ENCODE data around the gene NNT.
"Not testable (repeated sequence)": the region's sequence is repeated elsewhere in the genome, so short reads cannot be mapped to it uniquely, and the experiment has no call there.

Gene NNT

DNA sequence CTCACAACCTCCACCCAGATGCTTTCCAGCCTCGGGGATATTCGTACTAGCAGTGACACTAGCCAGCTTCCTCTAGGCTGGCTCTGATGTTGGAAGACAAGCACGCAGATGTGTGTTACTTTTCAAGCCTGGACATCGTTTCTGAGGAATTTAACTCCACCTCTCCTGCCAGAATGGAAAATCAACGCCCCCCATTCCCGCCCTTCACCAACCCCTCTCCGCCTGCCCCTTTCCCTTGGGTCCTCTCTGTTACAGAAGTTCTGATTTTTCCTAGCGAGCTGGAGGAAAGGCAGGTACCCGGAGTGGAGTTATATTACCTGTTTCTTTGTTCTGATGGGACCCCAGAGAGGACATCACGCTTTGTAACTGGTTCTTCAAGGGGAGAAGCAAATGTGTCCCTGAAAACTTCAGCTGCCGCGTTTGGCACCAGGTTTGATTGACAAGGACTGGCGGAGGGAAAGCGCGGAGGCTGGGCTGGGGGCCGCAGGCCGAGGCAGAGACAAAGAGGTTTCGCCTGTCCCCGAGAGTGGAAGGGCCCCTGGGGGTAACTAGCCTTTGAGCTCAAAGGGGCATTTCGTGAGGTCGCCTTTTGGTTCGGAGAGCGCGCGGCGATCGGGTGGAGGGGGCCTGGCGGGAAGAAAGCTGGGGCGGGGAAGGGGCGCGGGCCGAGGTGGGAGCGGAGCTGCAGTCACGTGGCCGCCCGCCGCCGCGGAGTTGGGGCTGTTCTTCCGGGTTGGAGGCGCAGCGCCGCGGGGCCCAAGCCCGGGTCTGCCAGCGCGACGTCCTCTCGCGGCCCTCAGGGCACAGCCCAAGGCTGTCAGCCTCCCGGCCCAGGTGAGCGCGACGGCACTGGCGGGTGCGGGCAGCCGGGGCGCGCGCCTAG, at the start of gene NNT:
Gene NNT (plus strand): TSS at position 720 of the 883 bp plus-strand sequence. CDS start 6,016 bp downstream, outside the sequence.
- DNase-seq (ENCODE audit: low read depth in 2 of 2) = peak; percentile 58 to 71

DNA sequence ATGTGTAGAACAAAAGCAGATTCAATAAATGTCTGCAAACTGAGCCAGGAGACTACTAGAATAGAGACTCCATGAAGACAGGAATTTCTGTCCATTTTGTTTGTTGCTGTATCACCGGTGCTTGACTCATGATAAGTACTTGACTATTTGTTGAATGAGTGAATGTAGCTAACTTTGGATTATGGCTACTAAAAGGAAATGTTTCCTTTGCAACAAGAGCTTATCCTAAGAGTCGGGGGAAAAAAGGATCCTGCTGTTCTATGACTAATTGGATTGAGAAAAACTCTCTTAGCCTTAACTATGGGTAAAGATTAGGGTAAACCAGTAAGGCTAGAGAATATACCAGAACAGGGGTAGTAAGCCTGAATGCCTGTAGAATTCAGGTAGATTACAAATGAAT, 49.6 kb upstream of the NNT start:
- DNase-seq (ENCODE audit: low read depth in 2 of 2) = no peak

DNA sequence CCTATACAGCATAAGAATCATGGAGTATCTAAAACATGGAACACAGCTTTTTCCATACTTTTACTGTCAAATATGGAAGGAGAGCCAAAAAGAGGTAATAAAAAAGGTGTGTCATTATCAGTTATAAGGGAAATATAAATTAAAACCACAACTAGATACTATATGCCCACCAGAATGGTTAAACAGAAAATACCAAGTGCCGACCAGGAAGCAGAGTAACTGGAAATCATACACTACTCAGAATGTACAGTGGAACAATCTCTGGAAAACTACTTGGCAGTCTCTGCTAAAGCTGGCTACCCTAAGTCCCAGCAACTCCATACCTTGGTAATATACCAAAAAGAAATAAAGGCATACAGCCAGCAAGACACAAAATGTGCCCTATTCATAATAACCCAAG, 48.5 kb upstream of the NNT start:
- no peak for DNase-seq (ENCODE audit: low read depth in 2 of 2)

DNA sequence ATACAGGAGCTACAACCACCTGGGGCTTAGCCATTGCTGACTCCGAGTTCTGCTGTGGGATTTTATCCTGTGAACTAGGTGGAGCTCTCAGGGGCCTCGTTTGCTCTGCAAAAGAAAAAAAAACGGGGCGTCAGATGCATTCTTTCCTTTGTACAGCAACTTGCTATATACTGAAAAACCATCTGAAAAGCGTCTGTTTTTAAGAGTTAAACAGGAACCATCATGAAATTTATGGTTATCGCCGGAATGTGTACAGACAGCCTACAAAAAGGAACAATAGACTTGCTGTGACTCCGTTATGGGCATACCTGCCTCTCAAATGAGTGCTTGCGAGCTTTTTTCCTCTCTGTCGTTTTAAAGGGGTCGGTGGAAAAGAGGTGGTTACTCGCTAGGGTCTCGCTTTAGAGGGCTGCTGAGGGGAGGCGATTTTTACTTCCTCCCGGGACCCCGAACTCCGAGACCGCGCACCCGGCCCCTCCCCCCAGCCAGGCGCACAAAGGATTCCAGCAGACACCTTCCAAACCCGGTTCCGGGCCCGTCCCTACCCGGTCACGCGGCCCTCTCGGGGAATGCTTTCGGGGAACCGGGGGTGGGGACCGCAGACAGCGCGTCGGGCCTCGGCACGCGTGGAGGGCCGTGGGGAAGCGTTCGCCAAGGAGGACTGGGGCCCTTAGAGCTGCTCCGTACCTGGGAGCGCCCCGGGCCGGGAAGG, 46.9 kb upstream of the NNT start:
- DNase-seq (ENCODE audit: low read depth in 2 of 2) = peak; percentile 15 to 32

DNA sequence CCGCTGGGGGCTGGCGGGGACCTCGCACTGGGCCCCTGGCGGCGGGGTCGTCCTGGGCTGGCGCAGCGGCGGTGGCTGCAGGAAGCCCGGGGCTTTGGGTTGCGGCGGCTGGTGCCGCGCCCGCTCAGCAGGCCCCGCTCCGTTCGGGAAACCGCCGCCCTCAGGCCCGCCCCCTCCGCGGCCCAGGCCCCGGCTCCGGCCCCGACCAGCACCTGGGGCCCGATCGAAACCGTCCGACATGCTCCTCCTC, 46.4 kb upstream of the NNT start:
- not testable (repeated sequence) for DNase-seq (ENCODE audit: low read depth in 2 of 2)

DNA sequence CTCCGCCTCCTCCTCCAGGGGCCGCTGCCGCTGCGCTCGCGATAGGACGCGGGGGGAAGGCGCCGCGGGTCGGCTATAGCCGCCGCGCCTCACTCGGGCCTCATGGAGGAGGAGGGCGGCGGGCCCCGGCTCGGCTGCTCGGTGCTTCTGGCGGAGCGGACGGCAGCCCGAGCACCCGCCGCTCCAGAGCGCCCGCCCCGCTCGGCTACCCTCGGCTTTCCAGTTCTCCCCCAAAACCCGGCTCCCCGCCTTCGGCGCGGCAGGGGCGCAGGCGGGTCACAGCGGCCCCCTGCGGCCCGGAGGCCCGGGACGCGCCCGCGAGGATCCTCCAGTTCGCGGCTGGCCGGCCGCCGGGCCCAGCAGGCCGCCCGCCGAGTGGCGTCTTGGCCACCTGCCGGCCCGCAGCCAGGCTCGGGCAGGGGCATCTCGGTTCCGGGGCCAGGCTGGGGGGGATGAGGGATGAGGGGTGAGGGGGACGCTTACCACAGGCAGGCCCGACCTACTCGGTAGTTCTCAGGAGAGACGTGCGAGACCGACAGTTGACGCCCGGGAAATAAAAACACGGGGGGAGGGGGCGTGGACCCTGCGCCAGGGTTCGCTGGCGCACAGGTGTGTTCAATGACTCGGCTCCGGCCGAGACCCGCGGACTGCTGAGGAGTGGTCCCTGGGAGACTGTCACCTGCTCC, 46.0 kb upstream of the NNT start, which contains the start of gene PAIP1:
Gene PAIP1 (minus strand): TSS at position 221 of the 686 bp plus-strand sequence. CDS start 231 bp downstream, outside the sequence.
- DNase-seq (ENCODE audit: low read depth in 2 of 2) = peak; percentile 74 to 79

DNA sequence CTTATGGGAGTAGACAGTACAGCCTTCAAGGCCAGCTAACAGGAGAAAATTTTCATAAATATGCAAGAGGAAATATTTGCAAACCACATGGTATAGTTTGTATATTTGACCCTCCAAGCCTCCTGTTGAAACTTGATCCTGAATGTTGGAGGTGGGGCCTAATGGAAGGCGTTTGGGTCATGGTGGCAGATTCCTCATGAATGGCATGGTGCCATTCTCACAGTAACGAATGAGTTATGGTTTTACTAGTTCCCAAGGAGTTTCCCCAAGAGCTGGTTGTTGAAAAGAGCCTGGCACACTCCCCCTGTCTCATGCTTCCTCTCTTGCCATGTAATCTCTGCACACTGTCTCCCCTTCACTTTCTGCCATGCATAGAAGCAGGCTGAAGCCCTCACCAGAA, 42.9 kb upstream of the NNT start:
- no peak for DNase-seq (ENCODE audit: low read depth in 2 of 2)

DNA sequence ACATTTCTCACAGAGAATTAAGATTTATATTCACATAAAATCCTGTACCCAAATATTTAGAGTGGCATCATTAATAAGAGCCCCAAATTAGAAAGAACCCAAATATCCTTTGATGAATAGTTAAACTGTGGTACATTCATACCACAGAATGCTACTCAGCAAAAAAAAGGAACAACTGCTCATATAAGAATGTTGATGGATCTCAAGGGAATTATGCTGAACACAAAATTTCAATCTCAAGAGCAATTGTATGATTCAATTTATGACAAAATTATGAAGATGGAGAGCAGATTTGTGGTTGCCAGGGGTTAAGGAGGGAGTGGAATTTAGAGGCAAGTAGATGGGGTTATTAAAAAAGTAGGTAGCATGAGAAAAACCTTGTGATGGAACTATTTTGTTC, 41.6 kb upstream of the NNT start:
- no peak for DNase-seq (ENCODE audit: low read depth in 2 of 2)

DNA sequence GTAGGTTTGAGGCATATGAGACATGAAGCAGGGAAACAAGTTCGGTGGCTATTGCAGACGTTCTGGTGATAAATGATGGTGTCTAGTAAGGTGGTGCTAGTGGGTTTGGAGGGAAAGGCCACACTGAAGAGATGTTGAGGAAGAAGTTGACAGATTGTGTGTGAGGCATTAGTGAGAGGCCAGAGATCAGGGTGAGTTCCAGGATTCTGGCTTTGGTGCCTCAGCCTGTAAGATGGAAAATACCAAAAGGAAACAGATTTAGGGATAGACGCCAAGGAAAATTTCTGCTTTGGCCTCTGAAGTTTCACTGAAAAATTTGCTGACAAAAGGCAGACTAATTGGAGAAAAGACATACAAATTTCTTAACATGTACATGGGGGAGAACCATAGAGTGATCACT, 39.7 kb upstream of the NNT start:
- DNase-seq (ENCODE audit: low read depth in 2 of 2) = no peak

DNA sequence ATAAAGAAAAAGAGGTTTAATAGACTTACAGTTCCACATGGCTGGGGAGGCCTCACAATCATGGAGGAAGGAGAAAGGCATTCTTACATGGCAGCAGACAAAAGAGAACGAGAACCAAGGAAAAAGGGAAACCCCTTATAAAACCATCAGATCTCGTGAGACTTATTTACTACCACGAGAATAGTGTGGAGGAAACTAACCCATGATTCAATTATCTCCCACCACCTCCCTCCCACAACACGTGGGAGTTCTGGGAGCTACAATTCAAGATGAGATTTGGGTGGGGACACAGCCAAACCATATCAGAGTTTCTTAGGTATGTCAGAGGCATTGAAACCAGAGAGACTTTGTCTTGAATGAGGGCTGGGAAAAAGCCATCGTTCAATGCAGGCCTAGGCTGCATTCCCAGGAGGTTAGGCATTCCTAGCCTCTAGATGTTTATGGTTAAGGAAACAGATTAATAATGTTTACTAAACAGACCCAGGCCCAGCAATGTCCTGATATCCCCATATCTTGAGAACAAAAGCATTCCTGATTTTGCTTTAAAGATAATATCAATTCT, 38.6 kb upstream of the NNT start:
- DNase-seq (ENCODE audit: low read depth in 2 of 2) = no peak

DNA sequence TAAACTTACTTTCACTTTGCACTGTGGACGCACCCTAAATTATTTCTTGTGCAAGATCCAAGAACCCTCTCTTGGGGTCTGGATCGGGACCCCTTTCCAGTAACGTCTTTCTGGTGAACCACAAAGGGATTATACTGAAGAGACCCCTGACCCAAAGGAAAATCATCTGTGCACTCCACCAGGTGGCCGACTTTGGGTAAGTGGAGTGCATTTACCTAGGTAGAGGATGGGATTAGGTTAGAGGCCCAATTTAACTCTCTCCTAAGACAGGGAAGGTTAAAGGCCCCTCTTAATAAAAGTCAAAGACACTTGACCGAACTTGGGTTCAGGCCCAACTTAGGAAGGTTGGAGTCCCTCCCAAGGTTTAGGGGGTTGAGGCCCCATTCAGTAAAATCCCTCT, 37.9 kb upstream of the NNT start:
- DNase-seq (ENCODE audit: low read depth in 2 of 2) = no peak

DNA sequence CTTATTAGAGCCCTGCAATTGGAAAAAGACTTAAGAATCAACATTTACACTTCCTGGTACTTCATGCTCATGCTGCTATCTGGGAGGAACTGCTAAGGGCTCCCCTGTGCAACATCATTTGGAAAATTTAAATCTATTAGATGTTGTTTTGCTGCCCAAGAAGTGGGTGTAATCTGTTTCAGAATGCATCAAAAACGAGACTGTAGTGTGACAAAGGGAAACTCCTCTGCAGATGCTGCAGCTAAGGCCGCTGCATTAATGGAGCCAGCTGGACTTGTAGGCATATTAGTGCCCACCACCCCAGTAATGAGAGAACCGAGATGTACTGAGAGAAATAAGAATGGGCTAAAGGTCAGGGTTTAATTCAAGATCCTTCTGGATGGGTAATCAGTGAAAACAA, 35.0 kb upstream of the NNT start:
- no peak for DNase-seq (ENCODE audit: low read depth in 2 of 2)

DNA sequence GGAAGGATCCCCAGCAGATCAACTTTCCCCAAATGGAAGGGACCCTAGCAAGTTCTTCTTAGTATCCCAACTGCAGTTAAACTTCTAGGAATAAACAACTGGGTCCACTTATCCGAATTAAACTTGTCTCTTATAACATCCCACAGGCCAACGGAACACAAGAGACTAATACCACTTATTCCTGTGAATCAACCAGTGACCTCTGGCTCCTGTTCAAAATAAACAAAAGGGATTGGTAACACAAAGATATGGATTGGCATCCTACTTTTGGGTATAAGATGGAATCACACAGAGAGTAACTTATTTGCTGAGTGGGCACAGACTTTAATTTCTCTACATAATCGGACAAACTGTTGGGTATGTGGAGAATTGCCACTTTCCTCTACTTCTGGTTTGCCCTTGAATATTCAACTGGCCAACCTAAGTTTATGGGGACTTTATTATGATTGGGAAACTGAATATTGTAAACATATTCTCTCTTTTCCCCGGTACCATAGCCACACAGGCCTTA, 33.7 kb upstream of the NNT start:
- DNase-seq (ENCODE audit: low read depth in 2 of 2) = no peak

DNA sequence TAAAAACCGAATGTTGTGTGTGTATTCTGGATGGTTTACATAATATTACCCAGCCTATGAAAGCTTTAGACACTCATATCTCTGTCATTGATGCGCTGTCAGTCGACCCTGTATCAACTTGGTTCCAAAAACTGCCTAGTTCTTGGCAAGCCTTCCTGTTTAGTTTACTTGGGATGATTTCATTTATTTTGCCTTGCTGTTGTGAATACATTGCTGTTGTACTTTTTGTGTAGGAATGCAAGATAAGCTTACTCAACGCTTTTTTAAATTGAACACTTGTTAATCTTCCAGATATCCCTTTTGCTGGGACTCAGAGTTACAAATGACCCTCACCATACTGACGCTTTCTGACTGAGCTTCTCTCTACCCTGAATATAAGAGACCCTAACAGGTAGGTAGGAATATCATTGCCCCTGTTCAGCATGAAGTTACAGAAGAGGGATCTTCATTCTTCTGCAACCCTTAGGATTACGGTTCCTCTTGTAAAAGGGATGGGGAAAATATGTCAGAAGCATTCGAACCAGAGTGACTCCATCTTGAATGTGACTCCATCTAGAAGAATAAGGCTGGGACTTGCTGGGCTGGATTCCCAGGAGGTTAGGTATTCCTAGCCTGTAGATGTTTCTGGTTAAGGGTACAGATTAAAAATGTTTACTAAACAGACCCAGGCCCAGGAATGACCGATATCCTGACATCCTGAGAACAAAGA, 32.4 kb upstream of the NNT start:
- no peak for DNase-seq (ENCODE audit: low read depth in 2 of 2)

DNA sequence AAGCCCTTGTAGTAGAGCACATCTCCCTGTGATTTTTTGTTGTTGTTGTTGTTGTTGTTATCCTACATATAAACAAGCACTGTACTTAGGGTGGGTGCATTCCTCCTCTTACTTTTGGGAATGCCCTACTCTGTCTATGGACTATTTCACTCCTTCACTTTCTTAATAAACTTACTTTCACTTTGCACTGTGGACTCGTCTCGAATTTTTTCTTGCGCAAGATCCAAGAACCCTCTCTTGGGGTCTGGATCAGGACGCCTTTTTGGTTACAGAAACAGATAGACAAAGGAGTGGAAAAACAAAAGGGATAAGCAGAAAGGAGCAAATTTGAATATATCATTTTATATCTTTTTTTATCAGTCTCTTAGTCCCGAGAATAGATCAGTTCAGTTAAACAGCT, 31.7 kb upstream of the NNT start:
- no peak for DNase-seq (ENCODE audit: low read depth in 2 of 2)

DNA sequence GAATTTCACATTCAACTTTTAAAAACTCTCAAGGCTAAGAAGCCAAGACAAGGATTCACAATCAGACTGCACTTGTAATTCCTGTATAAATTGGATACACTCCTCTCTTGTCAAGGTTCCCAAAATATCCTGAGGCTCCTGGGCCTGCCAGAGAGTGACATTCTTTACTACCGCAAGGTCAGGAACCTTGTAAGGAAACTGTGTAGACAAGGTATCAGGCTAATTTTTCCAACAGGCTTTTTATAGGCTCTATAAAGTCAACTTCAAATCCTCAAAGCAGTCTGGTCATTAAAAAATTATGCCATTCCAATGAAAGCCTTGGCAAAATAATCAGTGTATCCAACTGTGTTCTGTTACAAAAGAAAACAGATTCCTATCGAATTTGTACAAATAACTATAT, 30.6 kb upstream of the NNT start:
- DNase-seq (ENCODE audit: low read depth in 2 of 2) = no peak

DNA sequence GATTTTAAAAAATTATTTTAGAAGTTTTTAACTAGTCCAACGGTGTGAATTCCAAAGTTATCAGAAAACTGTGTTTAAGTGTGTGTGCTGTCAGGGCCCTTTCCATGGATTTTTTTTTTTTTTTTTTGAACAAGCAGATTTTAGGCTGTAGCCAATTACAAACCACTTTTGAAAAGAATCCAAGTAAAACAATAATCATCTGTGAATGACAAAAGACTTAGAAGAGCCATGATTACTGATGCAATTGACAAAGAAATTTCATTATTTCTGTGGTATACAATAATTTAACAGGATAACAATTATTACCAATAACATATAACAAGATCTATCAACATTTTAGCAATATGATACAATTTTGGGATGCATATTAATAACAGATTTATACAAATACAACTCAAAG, 29.9 kb upstream of the NNT start:
- DNase-seq (ENCODE audit: low read depth in 2 of 2) = no peak

DNA sequence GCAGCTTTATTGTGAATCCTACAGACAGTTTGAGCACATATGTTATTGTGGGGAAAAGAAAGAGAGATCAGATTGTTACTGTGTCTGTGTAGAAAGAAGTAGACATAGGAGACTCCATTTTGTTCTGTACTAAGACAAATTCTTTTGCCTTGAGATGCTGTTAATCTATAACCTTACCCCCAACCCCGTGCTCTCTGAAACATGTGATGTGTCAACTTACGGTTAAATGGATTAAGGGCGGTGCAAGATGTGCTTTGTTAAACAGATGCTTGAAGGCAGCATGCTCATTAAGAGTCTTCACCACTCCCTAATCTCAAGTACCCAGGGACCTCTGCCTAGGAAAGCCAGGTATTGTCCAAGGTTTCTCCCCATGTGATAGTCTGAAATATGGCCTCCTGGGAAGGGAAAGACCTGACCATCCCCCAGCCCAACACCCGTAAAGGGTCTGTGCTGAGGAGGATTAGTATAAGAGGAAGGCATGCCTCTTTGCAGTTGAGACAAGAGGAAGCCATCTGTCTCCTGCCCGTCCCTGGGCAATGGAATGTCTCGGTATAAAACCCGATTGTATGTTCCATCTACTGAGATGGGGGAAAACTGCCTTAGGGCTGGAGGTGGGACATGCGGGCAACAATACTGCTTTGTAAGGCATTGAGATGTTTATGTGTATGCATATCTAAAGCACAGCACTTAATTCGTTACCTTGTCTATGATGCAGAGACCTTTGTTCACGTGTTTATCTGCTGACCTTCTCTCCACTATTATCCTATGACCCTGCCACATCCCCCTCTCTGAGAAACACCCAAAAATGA, 22.4 kb upstream of the NNT start:
- DNase-seq (ENCODE audit: low read depth in 2 of 2) = not testable (repeated sequence)

DNA sequence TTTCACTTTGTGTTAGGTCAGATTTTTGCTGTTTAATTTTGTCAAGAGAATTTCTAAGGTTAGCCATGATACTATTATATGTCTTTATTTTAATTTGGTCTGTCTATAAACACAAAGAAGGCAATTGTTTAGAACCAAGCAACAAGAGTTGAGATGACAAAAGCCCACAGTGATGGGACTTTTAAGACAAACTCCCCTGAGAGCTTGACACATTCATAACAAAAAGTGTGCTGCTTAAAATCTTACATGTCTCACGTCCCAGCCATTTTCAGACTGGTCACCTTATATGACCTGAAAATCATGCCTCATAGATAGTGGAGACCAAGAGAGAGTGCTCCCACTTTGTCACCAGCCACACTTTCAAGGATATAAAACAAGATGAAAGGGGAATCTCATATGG, 21.6 kb upstream of the NNT start:
- no peak for DNase-seq (ENCODE audit: low read depth in 2 of 2)

DNA sequence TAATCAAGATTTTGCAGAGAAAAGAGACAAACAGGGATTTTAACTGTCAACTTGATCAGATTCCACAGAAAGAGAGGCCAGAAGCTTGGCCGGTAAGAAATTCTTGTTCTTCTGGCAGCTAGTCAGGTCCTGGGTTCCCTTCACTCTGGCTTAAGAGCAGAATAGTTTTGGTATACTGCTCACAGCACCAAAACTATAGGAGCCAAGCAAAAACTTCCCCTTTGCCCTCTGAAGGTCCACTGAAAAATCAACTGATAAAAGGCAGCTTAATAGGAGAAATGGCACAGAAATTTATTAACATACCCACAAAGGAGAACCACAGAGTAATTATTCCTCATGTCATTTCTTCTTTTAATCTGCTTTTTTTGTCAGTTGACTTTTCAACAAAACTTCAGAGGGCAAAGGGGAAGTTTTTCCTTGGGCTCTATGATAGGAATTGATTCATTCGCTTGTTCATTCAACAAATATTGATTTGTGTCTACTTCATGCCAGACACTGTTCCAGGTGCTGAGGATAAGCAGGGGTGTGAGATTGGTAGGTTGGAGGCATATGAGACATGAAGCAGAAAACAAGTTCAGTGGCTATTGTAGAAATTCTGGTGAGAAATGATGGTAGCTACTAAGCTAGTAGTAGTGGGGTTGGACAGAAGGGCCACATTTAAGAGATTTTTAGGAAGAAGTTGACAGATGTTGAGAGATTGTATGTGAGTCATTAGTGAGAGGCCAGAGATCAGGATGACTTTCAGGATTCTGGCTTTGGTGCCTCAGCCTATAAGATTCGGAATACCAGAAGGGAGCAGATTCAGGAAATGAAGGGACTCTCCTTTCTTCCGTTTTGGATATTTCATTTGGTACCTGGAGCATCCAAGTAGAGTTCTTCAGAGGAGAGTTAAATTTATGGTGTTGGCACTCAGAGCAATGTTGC, 20.6 kb upstream of the NNT start:
- DNase-seq (ENCODE audit: low read depth in 2 of 2) = no peak

Data from stimulated activated CD4-positive, alpha-beta T cell treated with anti-CD3 and anti-CD28 coated beads, Interleukin-15, amount 100 ng/mL, for 48 hours (primary cell).